Adrenal gland (tissue), 5 donors: ENCODE results near the gene INHBC.

Source experiments
- CTCF ChIP-seq, 6 experiments: fragments of 450-650 bp in 4 of 6; fragments of 200-600 bp in 2 of 6; sonication (generic) in 1 of 6; IDR thresholded peaks; 1 replicate in 5 of 6; 2 replicates in 1 of 6; pipeline versions ENCODE4 v1.5.1 to v1.8.0; 2016 to 2021; ENCODE audit warnings: antibody characterized with exemption in 6 of 6, mild to moderate bottlenecking in 2 of 6, moderate library complexity in 1 of 6
- POLR2A ChIP-seq, 2 donors: fragments of 450-650 bp; IDR thresholded peaks; one replicate each; pipeline ENCODE4 v1.6.1; 2017; ENCODE audit warnings: antibody characterized with exemption in 2 of 2, mild to moderate bottlenecking in 2 of 2, moderate library complexity in 1 of 2
- donor health status: DM: no; HTN: no; CAD: no.

- no peak for TF ChIP-seq CTCF (IDR thresholded peaks at IDR 0.05)
- no peak for TF ChIP-seq POLR2A (IDR thresholded peaks at IDR 0.05)
Measured at GRCh38 chr12:57458665-57459054, 24.1 kb downstream of the INHBC start.
